GM19324 (cell line): ENCODE data around the gene MUC22.

Source experiments
- ATAC-seq: cut with Tn5 transposase; IDR thresholded peaks from one replicate; pipeline ENCODE4 v1.9.1; 2021; ENCODE audit warnings: mild to moderate bottlenecking, moderate library complexity; ENCODE audit not compliant: unreplicated experiment, low FRiP score

Gene MUC22

DNA sequence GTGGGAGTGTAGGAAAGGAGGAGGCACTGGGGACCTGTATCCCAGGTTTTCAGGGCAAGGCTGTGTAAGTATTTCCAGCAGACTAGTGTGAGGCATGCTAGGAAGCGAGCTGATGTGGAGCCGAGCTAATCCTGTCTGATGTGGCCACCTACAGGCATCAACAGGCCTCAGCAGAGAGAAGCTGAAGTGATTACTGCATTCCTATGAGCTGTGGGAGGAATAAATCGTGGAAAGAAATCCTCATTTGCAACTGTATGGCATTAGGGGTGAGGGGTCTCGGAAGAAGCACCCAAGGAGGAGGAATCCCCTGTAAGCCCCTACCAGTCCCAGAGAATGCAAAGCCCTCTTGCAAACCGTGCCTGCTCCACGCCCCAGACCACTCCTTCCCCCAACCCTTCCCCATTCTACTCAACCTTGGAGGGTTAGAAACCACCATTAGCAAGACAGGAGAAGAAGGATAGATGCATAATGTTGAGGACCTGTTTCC, 60.5 kb downstream of the MUC22 start:
- no peak for ATAC-seq

GRCh38 chr6:31074401-31074800, 64.1 kb downstream of the MUC22 start:
- no peak for ATAC-seq

DNA sequence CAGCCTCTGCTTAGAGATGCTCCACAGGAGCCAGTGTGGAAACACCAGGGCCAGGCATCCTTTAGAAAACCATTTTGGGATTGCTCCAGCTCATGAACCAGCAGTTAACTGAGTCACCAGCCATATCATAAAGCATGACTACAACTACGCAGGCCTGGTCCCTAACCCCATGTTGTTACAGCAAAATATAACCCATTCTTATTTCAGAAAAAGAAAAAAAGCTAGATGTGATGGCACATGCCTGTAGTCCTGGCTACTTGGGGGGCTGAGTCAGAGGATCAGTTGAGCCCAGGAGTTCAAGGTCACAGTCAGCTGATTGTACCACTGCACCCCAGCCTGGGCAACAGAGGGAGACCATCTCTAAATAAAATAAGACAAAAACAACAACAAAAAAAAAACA, 65.3 kb downstream of the MUC22 start:
- no peak for ATAC-seq

DNA sequence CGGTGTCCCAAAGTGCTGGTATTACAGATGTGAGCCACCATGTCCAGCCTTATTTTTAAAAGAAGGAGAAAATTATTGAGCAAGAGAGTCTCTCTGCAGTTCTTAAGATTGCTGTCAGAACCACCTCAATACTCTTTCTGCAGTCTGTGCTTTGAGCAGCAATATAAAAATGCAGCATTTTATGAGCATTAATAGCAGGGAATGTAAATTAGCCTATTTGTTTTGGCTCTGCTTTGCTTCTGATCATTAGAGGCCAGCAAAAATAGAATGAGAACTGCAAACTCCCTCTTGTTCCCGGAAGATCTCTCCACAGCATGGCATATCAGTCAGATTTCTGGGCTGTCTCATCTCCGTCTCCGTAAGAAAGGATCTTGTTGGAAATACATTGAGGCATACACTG, 66.3 kb downstream of the MUC22 start:
- ATAC-seq = no peak

DNA sequence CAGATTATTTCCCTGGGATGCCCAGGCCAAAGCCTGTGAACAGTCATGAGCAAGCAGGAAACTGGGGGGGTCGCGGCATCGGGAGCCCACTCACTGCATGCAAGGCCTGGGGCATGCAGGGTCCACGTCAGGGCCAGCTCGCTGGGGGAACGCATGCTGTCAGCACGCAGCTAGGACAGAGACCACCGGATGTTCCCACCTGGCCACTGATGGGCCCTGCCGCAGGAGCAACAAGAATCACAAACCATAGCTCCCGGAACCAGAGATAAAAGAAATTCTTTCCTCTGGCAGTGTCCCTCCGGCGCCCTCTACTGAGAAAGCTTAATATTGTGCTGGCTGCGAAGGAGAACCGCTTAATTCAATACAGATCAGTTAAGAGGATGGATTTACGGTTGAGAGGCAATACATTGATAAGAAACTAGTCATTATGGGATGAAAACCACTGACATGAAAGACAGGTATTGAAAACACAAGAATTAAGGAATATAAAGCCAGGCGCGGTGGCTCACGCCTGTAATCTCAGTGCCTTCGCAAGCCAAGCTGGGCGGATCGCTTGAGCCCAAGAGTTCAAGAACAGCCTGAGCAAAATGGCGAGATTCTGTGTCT, 69.5 kb downstream of the MUC22 start:
- no peak for ATAC-seq

DNA sequence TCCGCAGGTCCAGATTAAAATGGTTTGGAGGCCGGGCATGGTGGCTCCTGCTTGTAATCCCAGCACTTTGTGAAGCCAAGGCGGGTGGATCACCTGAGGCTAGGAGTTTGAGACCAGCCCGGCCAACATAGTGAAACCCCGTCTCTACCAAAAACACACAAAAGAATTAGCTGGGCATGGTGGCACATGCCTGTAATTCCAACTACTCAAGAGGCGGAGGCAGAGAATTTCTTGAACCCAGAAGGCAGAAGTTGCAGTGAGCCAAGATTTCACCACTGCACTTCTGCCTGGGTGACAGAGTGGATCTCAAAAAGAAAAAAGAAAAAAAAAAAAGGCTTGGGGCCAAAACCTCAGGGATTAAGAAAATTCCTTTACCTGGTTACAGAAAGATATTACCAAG, 71.6 kb downstream of the MUC22 start:
- no peak for ATAC-seq

DNA sequence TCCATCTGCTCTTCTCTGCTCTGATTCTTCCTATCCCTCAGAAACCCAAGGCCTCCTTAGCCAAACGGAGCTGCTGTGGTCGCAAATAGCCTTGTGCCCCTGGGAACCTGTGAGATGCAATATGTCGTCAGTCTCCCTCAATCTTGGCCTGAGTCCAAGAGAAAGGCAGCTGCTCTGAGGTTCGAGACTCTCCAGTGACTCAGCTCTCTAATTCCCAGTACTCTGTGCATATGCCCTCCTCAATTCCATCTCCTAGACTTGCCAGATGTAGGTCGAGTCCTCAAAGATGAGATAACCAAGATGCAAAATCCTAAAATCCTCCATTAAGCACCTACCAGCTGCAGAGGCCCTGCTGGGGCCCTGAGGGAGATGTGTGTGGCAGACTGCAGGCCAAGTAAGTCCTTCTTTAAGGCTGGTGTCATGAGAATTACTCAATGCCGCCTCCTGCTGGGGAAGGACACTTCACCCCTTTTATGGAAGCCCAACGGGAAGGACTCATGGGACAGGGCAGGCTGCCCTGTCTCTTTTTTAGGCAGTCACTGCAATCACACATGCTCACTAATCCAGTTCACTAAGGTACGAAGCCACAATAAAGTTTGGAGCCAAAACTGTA, 73.6 kb downstream of the MUC22 start:
- ATAC-seq = no peak
